GM10847 (cell line): ENCODE data around the gene SLC25A6.

Source experiments
- POLR2A ChIP-seq: IDR thresholded peaks from 2 replicates; pipeline ENCODE4 v1.6.1; 2011; ENCODE audit not compliant: insufficient read length; ENCODE audit errors: extremely low read depth

SLC25A6 gene

GRCh38 chrX:1391707-1392375 lies at the start of gene SLC25A6:
SLC25A6 (minus strand) TSS chrX:1392113; CDS start chrX:1392009, 104 bp downstream.
- TF ChIP-seq POLR2A, result no peak

GRCh38 chrX:1440506-1440905 lies 48.6 kb upstream of the SLC25A6 start:
- no peak for TF ChIP-seq POLR2A

- no peak for TF ChIP-seq POLR2A
Measured at GRCh38 chrX:1435241-1435895, 43.5 kb upstream of the SLC25A6 start.

- no peak for TF ChIP-seq POLR2A
Measured at GRCh38 chrX:1434871-1435240, 42.9 kb upstream of the SLC25A6 start.

- no peak for TF ChIP-seq POLR2A
Measured at GRCh38 chrX:1433646-1434357, 41.9 kb upstream of the SLC25A6 start.

- no peak for TF ChIP-seq POLR2A
Measured at GRCh38 chrX:1430451-1430850, 38.5 kb upstream of the SLC25A6 start.

GRCh38 chrX:1427756-1428155 lies 35.8 kb upstream of the SLC25A6 start:
- TF ChIP-seq POLR2A, result no peak

GRCh38 chrX:1425381-1425780 lies 33.5 kb upstream of the SLC25A6 start:
- TF ChIP-seq POLR2A, result no peak

GRCh38 chrX:1424147-1424851 lies 32.4 kb upstream of the SLC25A6 start:
- TF ChIP-seq POLR2A, result no peak

GRCh38 chrX:1423215-1423614 lies 31.3 kb upstream of the SLC25A6 start:
- no peak for TF ChIP-seq POLR2A

- no peak for TF ChIP-seq POLR2A
Measured at GRCh38 chrX:1422135-1422465, 30.2 kb upstream of the SLC25A6 start.

- TF ChIP-seq POLR2A, result no peak
Measured at GRCh38 chrX:1421433-1422134, 29.7 kb upstream of the SLC25A6 start.

GRCh38 chrX:1420371-1420770 lies 28.5 kb upstream of the SLC25A6 start:
- no peak for TF ChIP-seq POLR2A

- no peak for TF ChIP-seq POLR2A
Measured at GRCh38 chrX:1419545-1420355, 27.8 kb upstream of the SLC25A6 start.
